Osteoblast (primary cell): Measurements from ENCODE around the gene MFSD6. TPM values are rescaled to one million over a fixed set of nuclear protein-coding genes. Genes with fewer than 3 reads are reported as not detected.

Source experiments
- DNase-seq: peaks from one replicate; pipeline ENCODE4 v3.0.0; 2011; ENCODE audit warnings: low spot score, mixed read lengths; ENCODE audit not compliant: insufficient read length; ENCODE audit errors: missing footprints
- H2AFZ ChIP-seq: 2 replicates; pipeline ENCODE4 v1.6.0; 2011; ENCODE audit warnings: mild to moderate bottlenecking, low read length
- H3K27ac ChIP-seq: 2 replicates; pipeline ENCODE4 v1.5.1; 2011; ENCODE audit warnings: mild to moderate bottlenecking, low read depth, low read length, moderate library complexity
- H3K27me3 ChIP-seq: 2 replicates; pipeline ENCODE4 v1.6.0; 2012; ENCODE audit warnings: mild to moderate bottlenecking, control low read depth, inconsistent platforms, low read length, moderate library complexity; ENCODE audit not compliant: insufficient read depth
- H3K36me3 ChIP-seq: 2 replicates; pipeline ENCODE4 v1.5.1; 2011; ENCODE audit warnings: mild to moderate bottlenecking, low read length, control low read depth, moderate library complexity; ENCODE audit not compliant: insufficient read depth
- H3K4me1 ChIP-seq: 2 replicates; pipeline ENCODE4 v1.5.1; 2011; ENCODE audit warnings: mild to moderate bottlenecking, low read length, control low read depth, moderate library complexity; ENCODE audit not compliant: insufficient read depth
- H3K4me2 ChIP-seq: 2 replicates; pipeline ENCODE4 v1.6.0; 2011; ENCODE audit warnings: mild to moderate bottlenecking, low read length; ENCODE audit not compliant: insufficient read depth
- H3K4me3 ChIP-seq: fragments of 200-600 bp; sonication (generic); 3 replicates; pipeline ENCODE4 v1.5.1; 2012; ENCODE audit warnings: mild to moderate bottlenecking, low read length, inconsistent platforms; ENCODE audit not compliant: insufficient read depth
- H3K79me2 ChIP-seq: 2 replicates; pipeline ENCODE4 v1.6.0; 2012; ENCODE audit warnings: mild to moderate bottlenecking, low read length, control low read depth, inconsistent platforms; ENCODE audit not compliant: insufficient read depth
- H3K9me3 ChIP-seq: 2 replicates; pipeline ENCODE4 v1.5.1; 2011; ENCODE audit warnings: low read depth, low read length, control low read depth
- H4K20me1 ChIP-seq: 2 replicates; pipeline ENCODE4 v1.6.0; 2012; ENCODE audit warnings: mild to moderate bottlenecking, low read length, control low read depth; ENCODE audit not compliant: insufficient read depth
- total RNA-seq: library from RNA; depleted of rRNA; stranded (reverse); fragments of >200 nt; gene quantifications from 2 replicates; pipeline ENCODE4 v1.2.3, GENCODE V29; 2012
- TF ChIP-seq, protein P1 (sequence below): IDR thresholded peaks from 2 replicates; pipeline ENCODE4 v1.5.1; 2011; ENCODE audit warnings: mild to moderate bottlenecking, low read depth, low read length, moderate library complexity; ENCODE audit errors: extremely low read depth

The MFSD6 gene
- total RNA-seq, 1 donor, result 11.2 TPM

GRCh38 chr2:190378880-190379237, 29.3 kb upstream of the MFSD6 start:
- H3K79me2 ChIP-seq, result no peaks in the 10 kb centered on the region
- peak overlapping the region; percentile 77 for H3K27ac ChIP-seq
- H3K9me3 ChIP-seq, result no peaks in the 10 kb centered on the region
- H3K36me3 ChIP-seq, result no peaks in the 10 kb centered on the region
- DNase-seq, result peak; percentile 53
- TF ChIP-seq, protein P1, sequence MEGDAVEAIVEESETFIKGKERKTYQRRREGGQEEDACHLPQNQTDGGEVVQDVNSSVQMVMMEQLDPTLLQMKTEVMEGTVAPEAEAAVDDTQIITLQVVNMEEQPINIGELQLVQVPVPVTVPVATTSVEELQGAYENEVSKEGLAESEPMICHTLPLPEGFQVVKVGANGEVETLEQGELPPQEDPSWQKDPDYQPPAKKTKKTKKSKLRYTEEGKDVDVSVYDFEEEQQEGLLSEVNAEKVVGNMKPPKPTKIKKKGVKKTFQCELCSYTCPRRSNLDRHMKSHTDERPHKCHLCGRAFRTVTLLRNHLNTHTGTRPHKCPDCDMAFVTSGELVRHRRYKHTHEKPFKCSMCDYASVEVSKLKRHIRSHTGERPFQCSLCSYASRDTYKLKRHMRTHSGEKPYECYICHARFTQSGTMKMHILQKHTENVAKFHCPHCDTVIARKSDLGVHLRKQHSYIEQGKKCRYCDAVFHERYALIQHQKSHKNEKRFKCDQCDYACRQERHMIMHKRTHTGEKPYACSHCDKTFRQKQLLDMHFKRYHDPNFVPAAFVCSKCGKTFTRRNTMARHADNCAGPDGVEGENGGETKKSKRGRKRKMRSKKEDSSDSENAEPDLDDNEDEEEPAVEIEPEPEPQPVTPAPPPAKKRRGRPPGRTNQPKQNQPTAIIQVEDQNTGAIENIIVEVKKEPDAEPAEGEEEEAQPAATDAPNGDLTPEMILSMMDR, result no peak
- H3K27me3 ChIP-seq, result no peaks in the 10 kb centered on the region
- H4K20me1 ChIP-seq, result no peaks in the 10 kb centered on the region
- peaks cover 14% of the 10 kb centered on the region for H3K4me1 ChIP-seq
- no peak overlapping the region for H3K4me3 ChIP-seq
- H2AFZ ChIP-seq, result no peak overlapping the region
- peak overlapping the region; percentile 43 for H3K4me2 ChIP-seq

- no peak overlapping the region for H2AFZ ChIP-seq
- TF ChIP-seq, protein P1, result no peak
- H3K27ac ChIP-seq, result peak overlapping the region; percentile 77
- H3K4me1 ChIP-seq, result peaks cover 14% of the 10 kb centered on the region
- peak overlapping the region; percentile 43 for H3K4me2 ChIP-seq
- peak; percentile 46 for DNase-seq
- H3K4me3 ChIP-seq, result no peak overlapping the region
- no peaks in the 10 kb centered on the region for H3K36me3 ChIP-seq
- no peaks in the 10 kb centered on the region for H4K20me1 ChIP-seq
- H3K9me3 ChIP-seq, result no peaks in the 10 kb centered on the region
- no peaks in the 10 kb centered on the region for H3K27me3 ChIP-seq
- no peaks in the 10 kb centered on the region for H3K79me2 ChIP-seq
Measured at GRCh38 chr2:190379249-190379964, 28.7 kb upstream of the MFSD6 start.

- DNase-seq, result no peak
- no peak overlapping the region for H3K4me2 ChIP-seq
- no peaks in the 10 kb centered on the region for H3K27me3 ChIP-seq
- peaks cover 14% of the 10 kb centered on the region for H3K4me1 ChIP-seq
- no peak overlapping the region for H3K27ac ChIP-seq
- no peak overlapping the region for H2AFZ ChIP-seq
- H4K20me1 ChIP-seq, result no peaks in the 10 kb centered on the region
- no peak overlapping the region for H3K4me3 ChIP-seq
- TF ChIP-seq, protein P1, result no peak
- no peaks in the 10 kb centered on the region for H3K9me3 ChIP-seq
- no peaks in the 10 kb centered on the region for H3K79me2 ChIP-seq
- H3K36me3 ChIP-seq, result no peaks in the 10 kb centered on the region
Measured at GRCh38 chr2:190380962-190381412, 27.2 kb upstream of the MFSD6 start.

DNA sequence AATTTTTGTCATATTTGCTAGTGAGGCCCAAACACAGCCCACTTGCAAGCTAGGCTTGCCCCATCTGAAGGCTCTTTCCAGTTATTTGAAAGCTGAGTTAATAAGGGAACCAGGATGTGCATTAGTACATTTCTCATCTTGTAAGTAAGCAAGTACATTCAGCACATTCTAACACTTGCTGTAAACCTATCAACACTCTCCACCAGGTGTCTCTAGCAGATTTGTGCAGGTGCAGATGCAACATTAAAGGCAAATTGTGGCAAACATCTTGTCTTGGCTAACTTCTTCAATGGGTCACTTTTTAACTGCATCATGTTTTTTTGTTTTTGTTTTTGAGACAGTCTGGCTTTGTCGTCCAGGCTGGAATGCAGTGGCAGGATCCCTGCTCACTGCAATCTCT, 25.3 kb upstream of the MFSD6 start:
- no peaks in the 10 kb centered on the region for H3K79me2 ChIP-seq
- H3K4me1 ChIP-seq, result peaks cover 14% of the 10 kb centered on the region
- H3K9me3 ChIP-seq, result no peaks in the 10 kb centered on the region
- H3K27ac ChIP-seq, result no peak overlapping the region
- TF ChIP-seq, protein P1, result peak; percentile 35
- no peaks in the 10 kb centered on the region for H3K36me3 ChIP-seq
- no peak for DNase-seq
- no peak overlapping the region for H2AFZ ChIP-seq
- H3K4me2 ChIP-seq, result no peak overlapping the region
- H4K20me1 ChIP-seq, result no peaks in the 10 kb centered on the region
- H3K27me3 ChIP-seq, result no peaks in the 10 kb centered on the region
- no peak overlapping the region for H3K4me3 ChIP-seq
